A673 (cell line): ENCODE measurements around the gene YOD1. TPM values are rescaled to one million over a fixed set of nuclear protein-coding genes. Genes with fewer than 3 reads are reported as not detected.

Experiments
- BruUV-seq: library from RNA; stranded (reverse); fragments of 400-500 nt; replicated peaks from 2 replicates; lab custom pipeline; 2021; lab: Mats Ljungman, UMichigan
- CTCF ChIA-PET: fragments of 300-600 bp; sonication (Branson Sonifier 250); formaldehyde crosslinking; loops from one replicate; lab custom pipeline; 2022; ENCODE audit warnings: antibody characterized with exemption; lab: Charles Lee
- POLR2A ChIA-PET: fragments of 300-600 bp; sonication (Branson Sonifier 250); formaldehyde crosslinking; loops from one replicate; lab custom pipeline; 2022; ENCODE audit warnings: antibody characterized with exemption; ENCODE audit not compliant: low non-redundant PET; lab: Charles Lee
- DNase-seq: peaks from one replicate; pipeline ENCODE4 v3.0.0-alpha.2; 2015; ENCODE audit warnings: low spot score
- H3K27ac ChIP-seq: fragments of 200-600 bp; sonication (generic); 2 replicates; pipeline ENCODE4 v1.5.1; 2016; ENCODE audit warnings: mixed run types, low read depth, mild to moderate bottlenecking, mixed read lengths, antibody characterized with exemption, low read length; ENCODE audit not compliant: poor library complexity, severe bottlenecking
- H3K27me3 ChIP-seq: fragments of 200-600 bp; sonication (generic); replicated peaks from 2 replicates; pipeline ENCODE4 v1.6.1; 2017; ENCODE audit warnings: mixed run types, low read depth, mild to moderate bottlenecking, mixed read lengths, antibody characterized with exemption, low read length; ENCODE audit not compliant: insufficient read depth, poor library complexity
- H3K36me3 ChIP-seq: fragments of 200-600 bp; sonication (generic); 2 replicates; pipeline ENCODE4 v1.6.1; 2016; ENCODE audit warnings: mixed run types, mild to moderate bottlenecking, mixed read lengths, antibody characterized with exemption, low read length; ENCODE audit not compliant: insufficient read depth, poor library complexity, severe bottlenecking
- H3K4me1 ChIP-seq: fragments of 200-600 bp; sonication (generic); 2 replicates; pipeline ENCODE4 v1.6.1; 2017; ENCODE audit warnings: mixed run types, mild to moderate bottlenecking, mixed read lengths, antibody characterized with exemption, low read length; ENCODE audit not compliant: insufficient read depth, poor library complexity, severe bottlenecking
- H3K4me3 ChIP-seq: fragments of 200-600 bp; sonication (generic); 2 replicates; pipeline ENCODE4 v1.5.1; 2016; ENCODE audit warnings: low read depth, mixed run types, mild to moderate bottlenecking, mixed read lengths, low read length; ENCODE audit not compliant: poor library complexity, severe bottlenecking
- H3K9me3 ChIP-seq: fragments of 200-600 bp; sonication (generic); 2 replicates; pipeline ENCODE4 v1.6.1; 2016; ENCODE audit warnings: mixed run types, low read depth, mild to moderate bottlenecking, mixed read lengths, antibody characterized with exemption, low read length; ENCODE audit not compliant: poor library complexity, severe bottlenecking
- CTCF ChIP-seq: fragments of 300-800, 200-600 bp; sonication (generic); conservative IDR thresholded peaks from 2 replicates; pipeline ENCODE4 v1.5.1; 2017; ENCODE audit warnings: low read depth, mild to moderate bottlenecking, antibody characterized with exemption, low read length, moderate library complexity, mixed read lengths
- EZH2 ChIP-seq: fragments of 200-600 bp; sonication (generic); IDR thresholded peaks from 2 replicates; pipeline ENCODE4 v1.6.1; 2017; ENCODE audit warnings: borderline replicate concordance, low read depth, mild to moderate bottlenecking, mixed read lengths, antibody characterized with exemption, low read length; ENCODE audit not compliant: poor library complexity, severe bottlenecking
- intact Hi-C: fragments of 100-400 bp; cut with micrococcal nuclease; formaldehyde crosslinking; loops from one replicate; pipeline ENCODE4 v1.10.0; 2022; ENCODE audit not compliant: unreplicated experiment
- total RNA-seq: library from RNA; stranded (reverse); gene quantifications from 2 replicates; pipeline ENCODE4 v1.2.3, GENCODE V29; 2021

Gene YOD1
- total RNA-seq, 1 experiment from 2014 or later: 12.6 TPM

- ChIA-PET CTCF (no interaction called here), POLR2A (no interaction called here)
- DNase-seq: no peak
- Histone ChIP-seq H3K36me3 (no peaks in the 10 kb centered on the region), H3K9me3 (no peaks in the 10 kb centered on the region), H3K27me3 (no peaks in the 10 kb centered on the region), H3K4me1 (no peaks in the 10 kb centered on the region), H3K4me3 (no peak overlapping the region), H3K27ac (no peak overlapping the region)
- TF ChIP-seq CTCF: no peak
- TF ChIP-seq EZH2: no peak
- BruUV-seq: no TSS peak
- intact Hi-C loops: no loop called here
These were observed 16.2 kb upstream of the YOD1 start for GRCh38 chr1:207067185-207067584.

GRCh38 chr1:207064561-207064960 is 13.6 kb upstream of the YOD1 start:
- no peak for DNase-seq
- H3K27ac ChIP-seq: no peak overlapping the region
- H3K36me3 ChIP-seq: no peaks in the 10 kb centered on the region
- H3K9me3 ChIP-seq: no peaks in the 10 kb centered on the region
- H3K4me3 ChIP-seq: no peak overlapping the region
- no peaks in the 10 kb centered on the region for H3K4me1 ChIP-seq
- no peaks in the 10 kb centered on the region for H3K27me3 ChIP-seq
- ChIA-PET CTCF (no interaction called here), POLR2A (no interaction called here)
- TF ChIP-seq EZH2 (no peak), CTCF (no peak)
- no TSS peak for BruUV-seq
- intact Hi-C loops: no loop called here

GRCh38 chr1:207063014-207063413 is 12.0 kb upstream of the YOD1 start:
- no peak for DNase-seq
- Histone ChIP-seq H3K4me3 (no peak overlapping the region), H3K9me3 (no peaks in the 10 kb centered on the region), H3K27ac (no peak overlapping the region), H3K4me1 (no peaks in the 10 kb centered on the region), H3K36me3 (no peaks in the 10 kb centered on the region), H3K27me3 (no peaks in the 10 kb centered on the region)
- no TSS peak for BruUV-seq
- TF ChIP-seq CTCF (no peak), EZH2 (no peak)
- ChIA-PET CTCF (no interaction called here), POLR2A (no interaction called here)
- intact Hi-C loops: no loop called here
